ENCODE measurements around the gene PSAPL1. TPM values are rescaled to one million over a fixed set of nuclear protein-coding genes. Genes with fewer than 3 reads are reported as not detected.

PSAPL1 gene
- total RNA-seq (2014; rRNA removed; shearing (Covaris generic)) = not detected in 2 replicates
- not detected in 2 replicates for polyA plus RNA-seq (2014; cell fraction: nucleus; rRNA removed)

GRCh38 chr4:7434766-7435150, at the start of gene PSAPL1:
Gene PSAPL1 (minus strand): TSS chr4:7434930. CDS start chr4:7434879, 51 bp downstream.
- peak; percentile 3 for DNase-seq (ENCODE audit: extremely low read depth, low read depth)

GRCh38 chr4:7481227-7481626, 46.5 kb upstream of the PSAPL1 start:
- no peak for DNase-seq (ENCODE audit: extremely low read depth, low read depth)

- no peak for DNase-seq (ENCODE audit: extremely low read depth, low read depth)
Measured at GRCh38 chr4:7480423-7480822, 45.7 kb upstream of the PSAPL1 start.

GRCh38 chr4:7478665-7479064, 43.9 kb upstream of the PSAPL1 start:
- DNase-seq (ENCODE audit: extremely low read depth, low read depth) = no peak

- no peak for DNase-seq (ENCODE audit: extremely low read depth, low read depth)
Measured at GRCh38 chr4:7477695-7478094, 43.0 kb upstream of the PSAPL1 start.

GRCh38 chr4:7476820-7477219, 42.1 kb upstream of the PSAPL1 start:
- no peak for DNase-seq (ENCODE audit: extremely low read depth, low read depth)

GRCh38 chr4:7475207-7475606, 40.5 kb upstream of the PSAPL1 start:
- DNase-seq (ENCODE audit: extremely low read depth, low read depth) = no peak

GRCh38 chr4:7474320-7474719, 39.6 kb upstream of the PSAPL1 start:
- no peak for DNase-seq (ENCODE audit: extremely low read depth, low read depth)

- no peak for DNase-seq (ENCODE audit: extremely low read depth, low read depth)
Measured at GRCh38 chr4:7473081-7473480, 38.4 kb upstream of the PSAPL1 start.

- DNase-seq (ENCODE audit: extremely low read depth, low read depth) = no peak
Measured at GRCh38 chr4:7472442-7473013, 37.8 kb upstream of the PSAPL1 start.

- no peak for DNase-seq (ENCODE audit: extremely low read depth, low read depth)
Measured at GRCh38 chr4:7470522-7471128, 35.9 kb upstream of the PSAPL1 start.

- DNase-seq (ENCODE audit: extremely low read depth, low read depth) = no peak
Measured at GRCh38 chr4:7470111-7470510, 35.4 kb upstream of the PSAPL1 start.

- no peak for DNase-seq (ENCODE audit: extremely low read depth, low read depth)
Measured at GRCh38 chr4:7469023-7469422, 34.3 kb upstream of the PSAPL1 start.

- no peak for DNase-seq (ENCODE audit: extremely low read depth, low read depth)
Measured at GRCh38 chr4:7467471-7467870, 32.7 kb upstream of the PSAPL1 start.

- no peak for DNase-seq (ENCODE audit: extremely low read depth, low read depth)
Measured at GRCh38 chr4:7466904-7467303, 32.2 kb upstream of the PSAPL1 start.

- DNase-seq (ENCODE audit: extremely low read depth, low read depth) = no peak
Measured at GRCh38 chr4:7466215-7466614, 31.5 kb upstream of the PSAPL1 start.

- DNase-seq (ENCODE audit: extremely low read depth, low read depth) = no peak
Measured at GRCh38 chr4:7465017-7465416, 30.3 kb upstream of the PSAPL1 start.

GRCh38 chr4:7464259-7464655, 29.5 kb upstream of the PSAPL1 start:
- DNase-seq (ENCODE audit: extremely low read depth, low read depth) = no peak

- no peak for DNase-seq (ENCODE audit: extremely low read depth, low read depth)
Measured at GRCh38 chr4:7463566-7464258, 29.0 kb upstream of the PSAPL1 start.

- no peak for DNase-seq (ENCODE audit: extremely low read depth, low read depth)
Measured at GRCh38 chr4:7462509-7462971, 27.8 kb upstream of the PSAPL1 start.

- no peak for DNase-seq (ENCODE audit: extremely low read depth, low read depth)
Measured at GRCh38 chr4:7461230-7461629, 26.5 kb upstream of the PSAPL1 start.

GRCh38 chr4:7460566-7460965, 25.8 kb upstream of the PSAPL1 start:
- DNase-seq (ENCODE audit: extremely low read depth, low read depth) = no peak
